HCT116 (cell line): Measurements from ENCODE around the gene HSPB8. TPM values are rescaled to one million over a fixed set of nuclear protein-coding genes. Genes with fewer than 3 reads are reported as not detected.

Source experiments
- ATAC-seq: fragments of 200-7000 bp; cut with Tn5 transposase; 2 replicates; pipeline ENCODE4 v1.9.1; 2020; ENCODE audit warnings: mild to moderate bottlenecking, moderate library complexity
- BruUV-seq: library from RNA; stranded (reverse); fragments of 400-500 nt; replicated peaks from 2 replicates; lab custom pipeline; 2021; lab: Mats Ljungman, UMichigan
- CTCF ChIA-PET: fragments of 300-600 bp; sonication (Branson Sonifier 250); formaldehyde crosslinking; loops from one replicate; lab custom pipeline; 2021; ENCODE audit warnings: antibody characterized with exemption; lab: Charles Lee
- POLR2A ChIA-PET: fragments of 300-600, 350-600 bp; sonication (Branson Sonifier 250); formaldehyde crosslinking; loops from one replicate; lab custom pipeline; 2021; ENCODE audit warnings: antibody characterized with exemption; lab: Charles Lee
- RAD21 ChIA-PET, 2 experiments: fragments of 300-600 bp; sonication (Branson Sonifier 250); formaldehyde crosslinking; loops; one replicate each; lab custom pipeline; 2023; ENCODE audit warnings: low total read pairs in 2 of 2; ENCODE audit not compliant: uncharacterized antibody in 2 of 2, unreplicated experiment in 2 of 2, low non-redundant PET in 1 of 2; lab: Charles Lee
- DNase-seq: peaks from one replicate; pipeline ENCODE4 v3.0.0-alpha.2; 2010; ENCODE audit warnings: low read depth, low spot score
- H2AFZ ChIP-seq: fragments of 200-600 bp; shearing (Covaris generic), sonication (generic); 2 replicates; pipeline ENCODE4 v1.6.1; 2017; ENCODE audit warnings: low read depth, mixed run types, mixed read lengths, antibody characterized with exemption, low read length; ENCODE audit not compliant: poor library complexity, severe bottlenecking
- H3K27ac ChIP-seq: 2 replicates; pipeline ENCODE4 v1.5.1; 2012; ENCODE audit warnings: low read depth, low read length
- H3K27me3 ChIP-seq: fragments of 200-600 bp; sonication (generic); 2 replicates; pipeline ENCODE4 v1.6.1; 2016; ENCODE audit warnings: mixed run types, low read length, mixed read lengths; ENCODE audit not compliant: insufficient read depth
- H3K36me3 ChIP-seq, 2 experiments: fragments of 200-500 bp in 1 of 2; fragments of 200-600 bp in 1 of 2; sonication (Bioruptor generic) in 1 of 2; sonication (generic) in 1 of 2; 2 replicates each; pipeline versions ENCODE4 v1.5.1 to v1.6.1; 2014 to 2016; ENCODE audit warnings: low read length in 2 of 2, inconsistent platforms in 1 of 2, mixed read lengths in 1 of 2, mixed run types in 1 of 2; ENCODE audit not compliant: insufficient read depth in 2 of 2, control insufficient read depth in 1 of 2
- H3K4me1 ChIP-seq, 2 experiments: fragments of 200-600 bp in 1 of 2; sonication (generic) in 1 of 2; 2 replicates each; pipeline versions ENCODE4 v1.5.1 to v1.6.1; 2012 to 2017; ENCODE audit warnings: low read length in 2 of 2, inconsistent platforms in 1 of 2, mild to moderate bottlenecking in 1 of 2, mixed read lengths in 1 of 2, mixed run types in 1 of 2, moderate library complexity in 1 of 2; ENCODE audit not compliant: insufficient read depth in 2 of 2, control insufficient read depth in 1 of 2
- H3K4me2 ChIP-seq: fragments of 200-600 bp; sonication (generic); 2 replicates; pipeline ENCODE4 v1.6.1; 2017; ENCODE audit warnings: mixed run types, low read length, mixed read lengths
- H3K4me3 ChIP-seq, 2 experiments: fragments of 200-600 bp in 1 of 2; sonication (generic) in 1 of 2; replicated peaks in 1 of 2; 2 replicates each; pipeline ENCODE4 v1.5.1; 2011 to 2016; ENCODE audit warnings: low read length in 2 of 2, control low read depth in 1 of 2, low read depth in 1 of 2, mild to moderate bottlenecking in 1 of 2, mixed read lengths in 1 of 2, mixed run types in 1 of 2
- H3K79me2 ChIP-seq: fragments of 200-600 bp; sonication (generic); 2 replicates; pipeline ENCODE4 v1.6.1; 2017; ENCODE audit warnings: mild to moderate bottlenecking, mixed run types, low read length, moderate library complexity, mixed read lengths; ENCODE audit not compliant: insufficient read depth
- H3K9ac ChIP-seq: fragments of 200-600 bp; sonication (generic); 2 replicates; pipeline ENCODE4 v1.6.1; 2016; ENCODE audit warnings: low read length, mixed read lengths
- H3K9me2 ChIP-seq: fragments of 200-600 bp; sonication (generic), shearing (Covaris generic); 2 replicates; pipeline ENCODE4 v1.6.1; 2017; ENCODE audit warnings: mixed run types, mild to moderate bottlenecking, moderate library complexity; ENCODE audit not compliant: insufficient read depth
- H3K9me3 ChIP-seq, 2 experiments: fragments of 200-500 bp in 1 of 2; fragments of 200-600 bp in 1 of 2; sonication (Bioruptor generic) in 1 of 2; sonication (generic) in 1 of 2; 2 replicates each; pipeline ENCODE4 v1.6.1; 2014 to 2017; ENCODE audit warnings: low read length in 2 of 2, mixed read lengths in 2 of 2, inconsistent platforms in 1 of 2, low read depth in 1 of 2, mild to moderate bottlenecking in 1 of 2, mixed run types in 1 of 2, moderate library complexity in 1 of 2; ENCODE audit not compliant: control insufficient read depth in 1 of 2, insufficient read depth in 1 of 2
- H4K20me1 ChIP-seq: fragments of 200-600 bp; sonication (generic), shearing (Covaris generic); 2 replicates; pipeline ENCODE4 v1.6.1; 2017; ENCODE audit warnings: mixed run types, mild to moderate bottlenecking, moderate library complexity; ENCODE audit not compliant: insufficient read depth
- CBX3 ChIP-seq: IDR thresholded peaks from 2 replicates; pipeline ENCODE4 v1.6.1; 2012; ENCODE audit warnings: low read depth
- CEBPB ChIP-seq: IDR thresholded peaks from 2 replicates; pipeline ENCODE4 v1.6.1; 2012; ENCODE audit warnings: low read depth
- CTCF ChIP-seq, 3 experiments: fragments of 200-600 bp in 1 of 3; sonication (generic) in 1 of 3; IDR thresholded peaks in 2 of 3; conservative IDR thresholded peaks in 1 of 3; 2 replicates each; pipeline ENCODE4 v1.5.1; 2012 to 2017; ENCODE audit warnings: low read depth in 2 of 3, low read length in 2 of 3, antibody characterized with exemption in 1 of 3, borderline replicate concordance in 1 of 3, control low read depth in 1 of 3, mild to moderate bottlenecking in 1 of 3, mixed read lengths in 1 of 3, mixed run types in 1 of 3, moderate library complexity in 1 of 3; ENCODE audit not compliant: insufficient read depth in 1 of 3
- EGR1 ChIP-seq: IDR thresholded peaks from 2 replicates; pipeline ENCODE4 v1.6.1; 2012; ENCODE audit warnings: low read depth
- ELF1 ChIP-seq: IDR thresholded peaks from 2 replicates; pipeline ENCODE4 v1.6.1; 2012; ENCODE audit warnings: low read depth, borderline replicate concordance
- EZH2 ChIP-seq: fragments of 200-600 bp; sonication (generic); IDR thresholded peaks from 2 replicates; pipeline ENCODE4 v1.6.1; 2017; ENCODE audit warnings: antibody characterized with exemption, mixed run types
- EZH2phosphoT487 ChIP-seq: fragments of 200-600 bp; IDR thresholded peaks from 2 replicates; pipeline ENCODE4 v1.6.1; 2018; ENCODE audit warnings: antibody characterized with exemption, borderline replicate concordance
- FOSL1 ChIP-seq: IDR thresholded peaks from 2 replicates; pipeline ENCODE4 v1.6.1; 2012; ENCODE audit warnings: low read depth
- JUND ChIP-seq: IDR thresholded peaks from 2 replicates; pipeline ENCODE4 v1.6.1; 2012
- MAX ChIP-seq: IDR thresholded peaks from 2 replicates; pipeline ENCODE4 v1.6.1; 2012
- POLR2A ChIP-seq: IDR thresholded peaks from 2 replicates; pipeline ENCODE4 v1.7.0; 2011; ENCODE audit warnings: borderline replicate concordance; ENCODE audit not compliant: insufficient read depth, insufficient read length; ENCODE audit errors: extremely low read depth
- POLR2AphosphoS5 ChIP-seq: IDR thresholded peaks from 2 replicates; pipeline ENCODE4 v1.6.1; 2011; ENCODE audit warnings: mild to moderate bottlenecking, low read depth, low read length, moderate library complexity
- RAD21 ChIP-seq: IDR thresholded peaks from 2 replicates; pipeline ENCODE4 v1.6.1; 2012; ENCODE audit warnings: low read depth, mild to moderate bottlenecking
- SIN3A ChIP-seq: IDR thresholded peaks from 2 replicates; pipeline ENCODE4 v1.6.1; 2012; ENCODE audit warnings: low read depth
- SP1 ChIP-seq: IDR thresholded peaks from 2 replicates; pipeline ENCODE4 v1.6.1; 2012; ENCODE audit warnings: low read depth
- SRF ChIP-seq: IDR thresholded peaks from 2 replicates; pipeline ENCODE4 v1.6.1; 2012; ENCODE audit warnings: low read depth
- TCF7L2 ChIP-seq: IDR thresholded peaks from 2 replicates; pipeline ENCODE4 v1.7.0; 2011; ENCODE audit warnings: borderline replicate concordance, inconsistent platforms; ENCODE audit not compliant: insufficient read depth, insufficient read length; ENCODE audit errors: extremely low read depth
- YY1 ChIP-seq: IDR thresholded peaks from 2 replicates; pipeline ENCODE4 v1.6.1; 2011; ENCODE audit warnings: low read length, low read depth, moderate library complexity, mild to moderate bottlenecking; ENCODE audit not compliant: insufficient replicate concordance; ENCODE audit errors: extremely low read depth
- ZBTB33 ChIP-seq: IDR thresholded peaks from 2 replicates; pipeline ENCODE4 v1.6.1; 2011; ENCODE audit warnings: mild to moderate bottlenecking, low read length, moderate library complexity; ENCODE audit not compliant: insufficient replicate concordance; ENCODE audit errors: extremely low read depth
- ZFX ChIP-seq: fragments of 450-650 bp; IDR thresholded peaks from 2 replicates; pipeline ENCODE4 v1.6.1; 2017
- ZNF274 ChIP-seq: fragments of 200-500 bp; sonication (Bioruptor generic); IDR thresholded peaks from 2 replicates; pipeline ENCODE4 v1.6.1; 2014; ENCODE audit warnings: mild to moderate bottlenecking, low read depth, low read length, inconsistent platforms
- intact Hi-C: fragments of 100-400 bp; cut with micrococcal nuclease; formaldehyde crosslinking; loops from 2 replicates; pipeline ENCODE4 v1.10.0; 2022
- total RNA-seq: library from RNA; stranded (reverse); gene quantifications from one replicate; pipeline ENCODE4 v1.2.1, GENCODE V29; 2021; ENCODE audit not compliant: unreplicated experiment

The HSPB8 gene
- total RNA-seq, 1 experiment from 2014 or later: 3.5 TPM

- TF ChIP-seq ZBTB33 (no peak), SP1 (no peak), TCF7L2 (no peak), YY1 (no peak), ELF1 (no peak)
These were observed 62.3 kb downstream of the HSPB8 start (continued) for GRCh38 chr12:119241049-119241448.

- no peaks in the 10 kb centered on the region for H4K20me1 ChIP-seq
- H2AFZ ChIP-seq: no peak overlapping the region
- TF ChIP-seq EGR1 (no peak), POLR2AphosphoS5 (no peak), FOSL1 (no peak), ZNF274 (no peak), ZBTB33 (no peak), ZFX (no peak), EZH2phosphoT487 (no peak), SIN3A (no peak), SP1 (no peak), EZH2 (no peak), POLR2A (no peak), YY1 (no peak), MAX (no peak), JUND (no peak), RAD21 (no peak), ELF1 (no peak), CBX3 (no peak), CTCF (IDR thresholded peaks at IDR 0.05 in 2 of 3, conservative IDR thresholded peaks at IDR 0.05 in 1 of 3; ENCODE audit: borderline replicate concordance in 1 of 3, insufficient read depth in 1 of 3, low read depth in 2 of 3, low read length in 2 of 3) (no peak), SRF (no peak), CEBPB (no peak)
- DNase-seq: no peak
- ChIA-PET POLR2A (no interaction called here), CTCF (no interaction called here), RAD21 (no interaction called here)
- H3K79me2 ChIP-seq: no peaks in the 10 kb centered on the region
- intact Hi-C loops: no loop called here
- H3K36me3 ChIP-seq: no peaks in the 10 kb centered on the region
- H3K9ac ChIP-seq: no peak overlapping the region
- no TSS peak for BruUV-seq
- no peaks in the 10 kb centered on the region for H3K9me2 ChIP-seq
- H3K9me3 ChIP-seq: no peaks in the 10 kb centered on the region
- no peak overlapping the region for H3K4me3 ChIP-seq
- H3K27ac ChIP-seq: no peak overlapping the region
- ATAC-seq: no peak
- peaks cover 32% of the 10 kb centered on the region for H3K27me3 ChIP-seq
- H3K4me2 ChIP-seq: no peak overlapping the region
- no peaks in the 10 kb centered on the region for H3K4me1 ChIP-seq
These were observed 62.9 kb downstream of the HSPB8 start for GRCh38 chr12:119241580-119242169.
